NCI-H510A treated with DMSO at 0.1 percent for 48 hours (cell line): ENCODE measurements around the gene CFAP73.
"Not testable (repeated sequence)": the region's sequence is repeated elsewhere in the genome, so short reads cannot be mapped to it uniquely, and the experiment has no call there.

Source experiments
- DNase-seq: peaks from one replicate; lab custom pipeline; 2025; lab: John Stamatoyannopoulos, UW

Gene CFAP73

GRCh38 chr12:113119980-113120669 lies 29.4 kb upstream of the CFAP73 start:
- no peak for DNase-seq

- DNase-seq, result peak; percentile 42
These were observed 28.7 kb upstream of the CFAP73 start for GRCh38 chr12:113120670-113121370.

GRCh38 chr12:113127791-113128199 lies 21.7 kb upstream of the CFAP73 start:
- no peak for DNase-seq

- DNase-seq, result no peak
These were observed 20.5 kb upstream of the CFAP73 start for GRCh38 chr12:113128802-113129663.

DNA sequence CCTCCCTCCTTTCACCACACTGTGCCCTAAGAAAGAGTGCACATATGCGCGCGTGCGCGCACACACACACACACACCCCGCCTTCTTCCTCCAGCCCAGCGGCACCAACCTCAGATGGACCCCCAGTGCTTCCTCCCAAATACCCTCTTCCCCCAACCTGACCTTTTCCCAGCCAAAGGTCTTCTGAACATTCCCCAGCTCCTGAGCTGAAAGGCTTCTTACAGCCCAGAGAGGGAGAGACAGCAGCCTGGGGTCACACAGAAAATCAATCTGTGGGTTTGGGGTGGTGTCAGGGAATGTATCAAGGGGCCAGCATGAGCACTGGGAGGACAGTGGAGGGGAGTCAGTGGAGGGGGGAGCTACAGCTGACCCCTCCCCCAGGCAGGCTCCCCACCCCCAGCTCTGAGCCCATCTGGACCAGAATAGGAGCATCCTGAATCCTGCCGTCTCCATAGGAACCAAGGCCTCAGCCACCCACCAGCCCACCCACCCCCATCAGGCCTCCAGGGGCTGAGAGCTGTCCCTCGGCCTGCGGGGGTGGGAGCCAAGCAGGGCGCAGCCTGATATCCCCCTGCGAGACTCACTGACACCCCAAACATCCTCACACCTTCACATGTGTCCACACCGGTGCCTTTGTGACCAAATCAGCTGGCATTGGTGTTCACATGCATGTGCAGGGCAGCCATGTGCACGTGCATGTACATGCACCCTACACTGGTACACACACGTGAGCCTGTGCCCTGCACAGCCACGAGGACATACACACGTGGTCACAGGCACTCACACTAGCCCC lies 19.7 kb upstream of the CFAP73 start:
- DNase-seq, result no peak

GRCh38 chr12:113130457-113131135 lies 18.9 kb upstream of the CFAP73 start:
- peak; percentile 26 for DNase-seq

- no peak for DNase-seq
These were observed 18.0 kb upstream of the CFAP73 start for GRCh38 chr12:113131556-113131955.

DNA sequence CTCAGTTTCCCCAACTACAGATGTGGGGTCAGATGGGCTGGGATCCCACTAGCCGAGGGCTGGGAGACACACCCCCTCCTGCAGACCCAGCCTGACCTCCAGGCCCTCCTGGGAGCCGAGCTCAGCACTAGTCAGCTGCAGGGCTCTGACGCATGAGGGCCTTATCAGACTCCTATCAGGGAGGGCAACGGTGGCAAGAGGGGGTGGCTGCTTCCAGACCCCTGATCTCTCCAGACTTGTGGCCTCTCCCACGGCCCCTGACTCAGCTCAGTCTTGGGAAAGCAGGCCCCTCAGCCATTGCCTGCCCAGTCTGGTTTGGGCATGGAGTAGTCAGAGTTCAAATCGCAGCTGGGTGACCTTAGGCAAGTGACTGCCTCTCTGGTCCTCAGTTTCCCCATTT lies 16.5 kb upstream of the CFAP73 start:
- no peak for DNase-seq

GRCh38 chr12:113133666-113134065 lies 15.9 kb upstream of the CFAP73 start:
- no peak for DNase-seq

DNA sequence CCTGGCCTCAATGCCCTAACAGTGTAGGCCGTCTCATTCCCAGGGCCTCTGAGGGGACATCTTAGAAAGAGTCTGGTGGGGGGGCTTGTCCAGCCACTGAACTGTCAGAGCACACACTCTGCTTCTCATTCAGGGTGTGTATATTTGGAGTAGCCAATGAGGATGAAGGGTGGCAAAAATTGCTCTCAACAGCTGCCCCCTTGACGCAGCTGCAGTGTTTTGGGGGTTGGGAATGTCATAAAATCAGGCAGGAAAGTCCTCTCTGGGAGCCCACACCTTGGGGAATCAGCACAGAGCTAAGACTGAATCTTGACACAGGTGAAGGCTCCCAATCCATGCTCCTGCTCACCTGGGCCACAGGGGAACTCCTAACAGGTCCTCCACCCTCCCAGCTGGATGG lies 15.5 kb upstream of the CFAP73 start:
- DNase-seq, result peak; percentile 30

GRCh38 chr12:113134521-113134951 lies 15.0 kb upstream of the CFAP73 start:
- peak; percentile 39 for DNase-seq

GRCh38 chr12:113135178-113136127 lies 14.1 kb upstream of the CFAP73 start, which contains the start of gene RASAL1:
RASAL1 (minus strand) TSS chr12:113135761; CDS start chr12:113135462, 299 bp downstream.
- peak; percentile 90 for DNase-seq

DNA sequence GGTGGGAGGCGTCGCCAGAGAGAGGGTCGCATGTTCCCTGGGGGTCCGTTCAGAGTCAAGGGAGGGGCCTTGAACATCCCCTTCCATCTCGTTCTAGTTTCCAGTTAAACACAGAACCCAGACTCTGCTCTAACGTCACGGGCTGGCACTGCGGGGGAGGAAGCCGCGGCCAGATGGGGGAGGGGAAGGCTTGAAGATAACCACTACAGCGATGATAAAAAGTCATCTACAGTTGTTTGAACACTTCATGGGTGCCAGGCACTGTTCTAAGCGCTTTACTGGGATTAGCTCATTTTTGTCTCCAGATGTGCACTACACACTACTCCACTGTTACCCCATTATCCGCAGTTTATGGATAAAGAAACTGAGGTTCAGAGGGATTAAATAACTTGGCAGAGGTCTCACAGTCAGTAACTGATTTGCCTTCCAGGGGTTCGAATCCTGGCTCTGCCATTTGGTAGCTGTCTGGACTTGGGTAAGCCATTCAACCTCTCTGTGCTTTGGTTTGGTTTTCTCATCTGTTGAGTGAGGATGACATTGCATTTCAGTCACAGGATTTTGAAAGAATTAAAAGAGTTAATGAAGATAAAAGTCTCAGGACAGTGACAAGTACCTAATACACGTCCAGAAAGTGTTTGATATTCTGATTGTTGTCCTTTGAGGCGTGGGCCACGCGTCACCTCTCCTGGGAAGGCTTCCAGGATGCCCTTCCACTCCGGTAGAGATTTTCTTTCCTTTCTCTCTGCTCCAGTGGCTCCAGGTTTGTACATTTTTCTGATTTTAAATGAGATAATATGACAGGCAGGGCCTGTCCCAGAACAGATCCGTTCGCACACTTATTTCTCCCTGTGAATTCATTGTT lies 13.2 kb upstream of the CFAP73 start:
- DNase-seq, result peak; percentile 83

DNA sequence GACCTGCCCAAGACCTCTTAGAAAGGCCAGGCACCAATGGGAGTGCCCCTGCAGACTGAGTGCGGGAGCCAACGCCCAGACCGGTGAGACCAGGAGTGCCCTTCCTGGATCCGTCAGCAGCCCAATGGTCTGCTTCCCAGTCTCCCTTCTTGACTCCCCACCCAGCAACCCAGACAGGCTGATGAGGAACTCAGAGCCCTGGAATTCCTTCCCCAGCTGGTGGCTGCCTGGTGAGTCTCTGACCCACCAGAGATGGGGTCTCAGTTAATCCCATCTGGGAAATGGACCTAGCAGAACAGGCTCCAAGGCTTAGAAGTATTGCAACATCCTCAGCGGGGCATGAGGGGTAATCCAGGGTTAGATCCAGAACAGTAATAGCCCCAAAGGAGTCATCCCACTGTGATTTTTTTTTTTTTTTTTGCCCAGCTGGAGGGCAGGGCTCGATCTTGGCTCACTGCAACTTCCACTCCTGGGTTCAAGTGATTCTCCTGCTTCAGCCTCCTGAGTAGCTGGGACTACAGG lies 12.5 kb upstream of the CFAP73 start:
- DNase-seq, result no peak

DNA sequence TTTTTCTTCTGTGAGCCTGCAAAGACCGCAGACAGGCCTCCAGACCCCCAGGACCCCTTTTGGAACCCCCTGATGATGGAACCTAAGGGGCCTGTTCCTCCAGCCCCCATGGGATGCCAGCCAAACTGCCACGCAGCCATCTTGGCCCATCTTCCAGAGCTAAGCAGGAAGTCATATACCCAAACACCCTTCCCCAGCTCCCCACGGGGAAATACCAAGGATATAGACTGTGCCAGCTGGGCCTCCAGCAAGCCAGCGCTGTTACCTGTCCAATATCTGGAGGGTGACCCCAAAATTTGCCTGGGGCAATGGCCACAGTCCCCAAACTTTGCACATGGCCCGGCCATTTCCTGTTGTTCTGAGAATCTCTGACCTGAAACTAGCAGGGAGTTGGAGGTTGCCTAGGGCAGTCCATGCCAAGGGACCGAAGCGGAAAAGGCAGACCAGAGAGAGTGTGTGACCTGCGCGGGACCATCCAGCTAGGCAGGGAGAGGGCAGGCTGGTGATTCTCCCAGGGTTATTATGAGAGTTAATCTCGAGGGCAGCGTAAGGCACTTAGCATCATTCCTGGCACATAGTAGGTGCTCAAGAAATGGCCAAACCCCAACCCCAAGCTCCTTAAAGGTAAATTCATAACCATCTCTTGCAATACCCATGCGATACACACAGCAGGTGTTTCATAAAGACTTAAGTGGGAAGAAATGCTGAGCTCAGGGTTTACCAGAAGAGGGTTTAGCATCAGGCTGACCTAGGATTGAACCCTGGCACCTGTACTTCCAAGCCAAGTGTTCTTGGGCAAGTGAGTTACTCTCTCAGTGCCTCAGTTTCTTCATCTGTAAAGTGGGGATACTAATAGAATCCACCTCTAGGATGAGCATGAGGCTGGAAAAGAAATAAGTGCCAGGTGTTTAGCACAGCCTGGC lies 11.4 kb upstream of the CFAP73 start:
- DNase-seq, result no peak

DNA sequence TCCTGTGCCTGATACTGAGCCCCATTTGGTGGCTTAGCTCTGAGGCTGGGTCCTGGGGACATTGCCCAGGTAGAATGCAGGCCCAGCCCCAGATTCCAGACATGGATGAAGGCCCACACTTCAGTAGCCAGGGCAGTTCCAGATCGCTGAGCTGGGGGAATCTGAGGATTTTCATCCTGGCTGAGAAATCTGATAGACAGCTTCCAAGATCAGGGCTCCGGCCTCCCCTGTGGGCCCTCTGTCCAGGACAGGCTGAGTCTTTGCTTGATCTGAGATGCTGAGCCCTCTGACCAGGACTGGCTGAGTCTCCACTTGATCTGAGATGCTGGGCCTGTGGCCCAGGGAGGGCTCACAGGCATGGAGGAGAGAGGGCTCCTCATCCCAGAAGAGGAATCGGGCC lies 10.7 kb upstream of the CFAP73 start:
- no peak for DNase-seq

DNA sequence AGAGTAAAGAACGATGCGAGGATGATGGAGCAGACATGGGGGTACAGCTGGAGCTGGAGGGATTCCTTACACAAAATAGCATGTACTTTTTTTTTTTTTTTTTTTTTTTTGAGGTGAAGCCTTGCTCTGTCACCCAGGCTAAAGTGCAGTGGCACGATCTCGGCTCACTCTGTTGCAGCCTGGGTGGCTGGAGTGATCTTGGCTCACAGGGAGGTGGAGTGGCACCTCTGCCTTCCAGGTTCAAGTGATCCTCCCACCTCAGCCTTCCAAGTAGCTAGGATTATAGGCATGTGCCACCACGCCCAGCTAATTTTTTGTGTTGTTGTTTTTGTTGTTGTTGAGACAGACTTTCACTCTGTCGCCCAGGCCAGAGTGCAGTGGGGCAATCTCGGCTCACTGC lies 8.8 kb upstream of the CFAP73 start:
- no peak for DNase-seq

- not testable (repeated sequence) for DNase-seq
These were observed 7.8 kb upstream of the CFAP73 start for GRCh38 chr12:113141716-113142115.
